PC-9 (cell line): Measurements from ENCODE around the gene PCDHA2.

Experiments
- EZH2 ChIP-seq: fragments of 200-600 bp; sonication (generic); IDR thresholded peaks from 2 replicates; pipeline ENCODE4 v1.8.0; 2017; ENCODE audit warnings: antibody characterized with exemption, low read depth
- TF ChIP-seq, protein P1 (sequence below): fragments of 200-600 bp; sonication (generic); conservative IDR thresholded peaks from 2 replicates; pipeline ENCODE4 v1.6.1; 2017; ENCODE audit warnings: mixed run types, antibody characterized with exemption, mild to moderate bottlenecking, moderate library complexity

- TF ChIP-seq, protein P1, sequence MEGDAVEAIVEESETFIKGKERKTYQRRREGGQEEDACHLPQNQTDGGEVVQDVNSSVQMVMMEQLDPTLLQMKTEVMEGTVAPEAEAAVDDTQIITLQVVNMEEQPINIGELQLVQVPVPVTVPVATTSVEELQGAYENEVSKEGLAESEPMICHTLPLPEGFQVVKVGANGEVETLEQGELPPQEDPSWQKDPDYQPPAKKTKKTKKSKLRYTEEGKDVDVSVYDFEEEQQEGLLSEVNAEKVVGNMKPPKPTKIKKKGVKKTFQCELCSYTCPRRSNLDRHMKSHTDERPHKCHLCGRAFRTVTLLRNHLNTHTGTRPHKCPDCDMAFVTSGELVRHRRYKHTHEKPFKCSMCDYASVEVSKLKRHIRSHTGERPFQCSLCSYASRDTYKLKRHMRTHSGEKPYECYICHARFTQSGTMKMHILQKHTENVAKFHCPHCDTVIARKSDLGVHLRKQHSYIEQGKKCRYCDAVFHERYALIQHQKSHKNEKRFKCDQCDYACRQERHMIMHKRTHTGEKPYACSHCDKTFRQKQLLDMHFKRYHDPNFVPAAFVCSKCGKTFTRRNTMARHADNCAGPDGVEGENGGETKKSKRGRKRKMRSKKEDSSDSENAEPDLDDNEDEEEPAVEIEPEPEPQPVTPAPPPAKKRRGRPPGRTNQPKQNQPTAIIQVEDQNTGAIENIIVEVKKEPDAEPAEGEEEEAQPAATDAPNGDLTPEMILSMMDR: no peak
- no peak for TF ChIP-seq EZH2
Observed at GRCh38 chr5:140791089-140791488, 3.6 kb upstream of the PCDHA2 start.
